Ascending aorta (tissue), 2 donors: ENCODE measurements around the gene HECTD1. TPM values are rescaled to one million over a fixed set of nuclear protein-coding genes. Genes with fewer than 3 reads are reported as not detected.
"Not testable (repeated sequence)": the region's sequence is repeated elsewhere in the genome, so short reads cannot be mapped to it uniquely, and the experiment has no call there.

Source experiments
- DNase-seq, 2 donors: peaks; one replicate each; pipeline ENCODE4 v3.0.0-alpha.2; 2019; ENCODE audit warnings: low spot score in 2 of 2
- H3K27ac ChIP-seq, 2 donors: fragments of 200-600 bp; sonication (generic); one replicate each; pipeline ENCODE4 v1.5.1; 2016 to 2017; ENCODE audit warnings: mild to moderate bottlenecking in 1 of 2
- H3K27me3 ChIP-seq: fragments of 200-600 bp; sonication (generic); one replicate; pipeline ENCODE4 v1.5.1; 2017
- H3K36me3 ChIP-seq, 2 donors: fragments of 200-600 bp; sonication (generic); one replicate each; pipeline ENCODE4 v1.5.1; 2016
- H3K4me1 ChIP-seq, 2 donors: fragments of 200-600 bp; sonication (generic); one replicate each; pipeline ENCODE4 v1.5.1; 2016 to 2017; ENCODE audit warnings: mild to moderate bottlenecking in 1 of 2
- H3K4me3 ChIP-seq, 2 donors: fragments of 200-600 bp; sonication (generic); one replicate each; pipeline ENCODE4 v1.5.1; 2016 to 2017; ENCODE audit warnings: mild to moderate bottlenecking in 1 of 2
- H3K9me3 ChIP-seq, 2 donors: fragments of 200-600 bp; sonication (generic); one replicate each; pipeline ENCODE4 v1.5.1; 2016
- intact Hi-C: fragments of 100-400 bp; cut with DNase I; formaldehyde crosslinking; loops from one replicate; pipeline ENCODE4 v1.15.1; 2023
- total RNA-seq: library from RNA; depleted of rRNA; stranded (reverse); fragments of >200 nt; gene quantifications from one replicate; pipeline ENCODE4 v1.1.0, GENCODE V29; 2016
- TF ChIP-seq, protein P1 (sequence below), 3 experiments: fragments of 200-600 bp in 2 of 3; fragments of 450-650 bp in 1 of 3; sonication (generic) in 2 of 3; IDR thresholded peaks; one replicate each; pipeline ENCODE4 v1.5.1; 2016 to 2019; ENCODE audit warnings: antibody characterized with exemption in 3 of 3, mild to moderate bottlenecking in 1 of 3, moderate library complexity in 1 of 3

HECTD1 gene
- total RNA-seq, 1 donor from 2014 or later = 63.6 TPM

DNA sequence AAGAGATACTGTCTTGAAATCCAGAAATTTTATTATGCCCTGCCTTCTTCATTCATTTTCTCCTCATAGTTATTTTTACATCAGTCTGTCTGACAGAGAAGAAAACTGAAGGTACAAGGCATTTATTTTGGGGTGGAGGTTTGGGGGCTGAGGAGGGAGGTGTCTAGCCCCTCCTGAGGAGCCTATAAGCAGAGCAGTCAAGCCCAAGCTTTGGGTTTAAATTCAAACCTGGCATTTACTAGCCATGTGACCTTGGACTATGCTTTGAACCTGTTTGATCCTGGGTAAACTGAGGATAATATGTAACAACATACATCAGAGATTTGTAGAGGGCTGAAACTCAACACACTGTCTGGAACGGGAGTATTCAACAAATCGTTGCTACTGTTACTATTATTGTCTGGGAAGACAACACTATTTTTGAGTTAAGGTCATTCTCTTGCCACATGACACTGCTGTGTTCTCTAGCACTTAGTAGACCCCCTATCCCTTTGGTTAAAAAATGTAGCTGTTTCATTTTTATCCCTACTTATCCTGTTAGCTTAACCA lies 115.4 kb downstream of the HECTD1 start:
- Histone ChIP-seq H3K4me1 (peaks cover 0 to 6% of the 10 kb centered on the region in 2 donors), H3K27me3 (no peaks in the 10 kb centered on the region), H3K4me3 (no peak overlapping the region), H3K36me3 (peaks cover 3% of the 10 kb centered on the region in 2 donors), H3K27ac (no peak overlapping the region), H3K9me3 (no peaks in the 10 kb centered on the region)
- TF ChIP-seq, protein P1, sequence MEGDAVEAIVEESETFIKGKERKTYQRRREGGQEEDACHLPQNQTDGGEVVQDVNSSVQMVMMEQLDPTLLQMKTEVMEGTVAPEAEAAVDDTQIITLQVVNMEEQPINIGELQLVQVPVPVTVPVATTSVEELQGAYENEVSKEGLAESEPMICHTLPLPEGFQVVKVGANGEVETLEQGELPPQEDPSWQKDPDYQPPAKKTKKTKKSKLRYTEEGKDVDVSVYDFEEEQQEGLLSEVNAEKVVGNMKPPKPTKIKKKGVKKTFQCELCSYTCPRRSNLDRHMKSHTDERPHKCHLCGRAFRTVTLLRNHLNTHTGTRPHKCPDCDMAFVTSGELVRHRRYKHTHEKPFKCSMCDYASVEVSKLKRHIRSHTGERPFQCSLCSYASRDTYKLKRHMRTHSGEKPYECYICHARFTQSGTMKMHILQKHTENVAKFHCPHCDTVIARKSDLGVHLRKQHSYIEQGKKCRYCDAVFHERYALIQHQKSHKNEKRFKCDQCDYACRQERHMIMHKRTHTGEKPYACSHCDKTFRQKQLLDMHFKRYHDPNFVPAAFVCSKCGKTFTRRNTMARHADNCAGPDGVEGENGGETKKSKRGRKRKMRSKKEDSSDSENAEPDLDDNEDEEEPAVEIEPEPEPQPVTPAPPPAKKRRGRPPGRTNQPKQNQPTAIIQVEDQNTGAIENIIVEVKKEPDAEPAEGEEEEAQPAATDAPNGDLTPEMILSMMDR (IDR thresholded peaks at IDR 0.05) = no peak
- DNase-seq = no peak
- intact Hi-C loops = no loop called here

DNA sequence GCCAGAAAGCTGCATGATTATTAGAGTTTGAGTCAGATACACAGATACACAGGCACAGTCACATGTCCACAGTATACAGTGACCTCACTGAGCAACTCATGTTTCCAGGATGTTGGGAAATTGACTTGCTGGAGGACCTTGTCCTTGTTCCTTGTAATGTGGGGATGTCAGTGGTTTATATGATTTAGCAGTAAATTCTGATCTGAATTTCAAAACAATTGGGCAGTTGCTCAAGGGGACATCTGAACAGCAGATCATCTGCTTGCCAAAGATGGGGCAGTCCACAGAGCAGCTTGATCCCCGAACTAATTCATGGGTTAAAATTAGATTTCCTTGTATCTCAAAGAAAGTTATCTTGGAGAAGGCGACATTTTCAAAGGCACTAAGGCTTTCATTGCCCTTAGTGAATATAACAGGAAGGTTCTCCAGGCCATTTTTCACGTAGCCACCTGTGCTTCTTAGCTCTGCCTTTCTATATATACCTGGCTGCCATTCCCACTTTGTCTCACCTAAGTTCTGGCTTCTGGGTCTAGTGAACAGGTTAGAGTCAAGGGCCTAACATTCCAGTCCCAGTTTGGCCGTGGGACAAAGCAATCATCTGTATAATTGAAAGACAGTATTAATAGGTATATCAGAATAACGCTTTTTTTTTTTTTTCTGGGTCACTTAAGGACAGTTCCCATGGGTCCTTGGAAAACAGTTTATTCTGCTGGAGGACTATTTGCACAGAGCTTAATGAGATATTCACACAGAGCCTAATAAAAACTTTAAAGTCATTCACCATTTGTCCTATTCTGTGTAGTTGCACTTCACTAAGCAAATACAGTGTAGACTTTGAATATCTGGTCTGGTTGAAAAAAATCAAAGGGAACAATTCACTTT lies 116.5 kb downstream of the HECTD1 start:
- Histone ChIP-seq H3K4me3 (no peak overlapping the region), H3K4me1 (peaks cover 0 to 6% of the 10 kb centered on the region in 2 donors), H3K27me3 (no peaks in the 10 kb centered on the region), H3K36me3 (no peaks in the 10 kb centered on the region), H3K9me3 (no peaks in the 10 kb centered on the region), H3K27ac (peak overlapping the region; percentile 74 to 78)
- intact Hi-C loops = no loop called here
- DNase-seq = peak; percentile 27 to 85
- TF ChIP-seq, protein P1 (IDR thresholded peaks at IDR 0.05) = no peak

DNA sequence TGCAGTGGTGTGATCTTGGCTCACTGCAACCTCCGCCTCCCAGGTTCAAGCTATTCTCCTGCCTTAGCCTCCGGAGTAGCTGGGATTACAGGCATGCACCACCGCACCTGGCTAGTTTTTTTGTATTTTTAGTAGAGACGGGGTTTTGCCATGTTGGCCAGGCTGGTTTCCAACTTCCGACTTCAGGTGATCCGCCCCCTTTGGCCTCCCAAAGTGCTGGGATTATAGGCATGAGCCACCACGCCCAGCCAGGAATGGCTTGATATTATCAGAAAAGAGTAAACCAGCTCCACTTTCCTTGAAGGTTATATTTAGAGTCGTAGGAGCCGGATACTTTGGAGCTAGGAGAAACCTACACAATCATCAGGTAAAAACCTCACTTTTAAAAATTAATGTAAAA lies 121.1 kb downstream of the HECTD1 start:
- H3K27ac ChIP-seq, H3K9me3 ChIP-seq, DNase-seq, H3K27me3 ChIP-seq, intact Hi-C loops, H3K4me3 ChIP-seq, H3K4me1 ChIP-seq: not testable (repeated sequence)
- H3K36me3 ChIP-seq = peaks cover 5 to 10% of the 10 kb centered on the region in 2 donors

DNA sequence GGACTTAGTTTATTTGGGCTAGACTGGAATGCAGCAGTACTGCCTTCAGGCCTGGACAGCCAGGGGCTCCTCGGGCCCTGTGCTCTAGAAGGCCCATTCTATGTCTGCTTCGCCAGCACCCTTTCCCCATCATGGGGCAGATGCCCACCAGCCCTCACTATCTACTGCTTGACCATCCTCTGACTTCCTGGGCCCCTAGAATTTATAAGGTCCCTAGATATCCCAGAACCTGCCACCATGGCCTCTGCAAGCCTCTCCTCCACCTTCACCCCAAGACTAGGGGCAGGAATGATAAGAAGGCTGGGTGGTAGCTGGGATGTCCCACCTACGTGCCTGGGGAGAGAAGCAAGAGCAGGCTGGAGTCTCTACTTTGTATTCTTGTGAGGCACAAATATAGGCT lies 122.6 kb downstream of the HECTD1 start:
- Histone ChIP-seq H3K27me3 (no peaks in the 10 kb centered on the region), H3K27ac (no peak overlapping the region), H3K4me1 (peaks cover 0 to under 1% of the 10 kb centered on the region in 2 donors), H3K9me3 (no peaks in the 10 kb centered on the region), H3K36me3 (peaks cover 10% of the 10 kb centered on the region in 2 donors), H3K4me3 (no peak overlapping the region)
- intact Hi-C loops = no loop called here
- DNase-seq = no peak
- TF ChIP-seq, protein P1 (IDR thresholded peaks at IDR 0.05) = no peak

DNA sequence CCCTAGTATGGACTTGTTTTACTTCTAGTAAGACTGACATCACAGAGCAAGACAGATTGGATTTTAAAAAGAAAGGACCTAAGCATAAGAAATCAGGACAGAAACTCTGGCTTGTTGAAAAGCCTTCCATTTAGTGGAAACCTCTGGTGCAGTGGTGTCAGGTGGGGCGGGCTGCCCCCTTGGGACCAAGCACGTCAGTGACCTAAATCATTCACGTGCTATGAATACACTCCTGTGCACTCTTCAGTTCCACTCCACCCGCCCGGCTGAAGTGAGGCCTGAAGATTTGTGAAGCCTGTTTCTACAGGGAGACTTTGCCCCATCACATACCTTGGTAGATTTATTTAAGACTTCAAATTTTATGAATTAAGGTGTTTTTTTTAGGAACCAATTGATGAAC lies 123.2 kb downstream of the HECTD1 start:
- no peak for DNase-seq
- intact Hi-C loops = no loop called here
- Histone ChIP-seq H3K4me1 (peaks cover 0 to 4% of the 10 kb centered on the region in 2 donors), H3K27me3 (no peaks in the 10 kb centered on the region), H3K36me3 (peaks cover 10% of the 10 kb centered on the region in 2 donors), H3K27ac (no peak overlapping the region), H3K4me3 (no peak overlapping the region), H3K9me3 (no peaks in the 10 kb centered on the region)
- TF ChIP-seq, protein P1 (IDR thresholded peaks at IDR 0.05) = no peak

DNA sequence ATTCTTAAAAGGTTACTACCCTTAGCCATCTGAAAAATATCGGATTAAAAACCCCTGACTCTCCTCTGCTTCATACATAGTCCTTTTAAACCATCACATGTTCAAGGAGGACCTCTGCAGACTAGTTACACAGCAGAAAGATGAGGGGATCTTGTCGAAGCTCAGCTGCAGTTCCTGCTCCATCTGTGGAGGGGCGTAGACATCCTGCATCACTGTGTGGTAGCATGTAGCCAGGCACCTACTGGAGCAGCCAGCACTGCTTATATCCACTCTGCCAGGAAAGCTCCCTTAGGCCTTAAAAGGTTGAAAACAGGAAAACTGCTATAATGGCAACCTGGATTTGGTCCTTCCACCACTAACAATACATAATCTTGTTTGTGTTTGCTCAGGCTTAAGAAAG lies 123.8 kb downstream of the HECTD1 start:
- TF ChIP-seq, protein P1 (IDR thresholded peaks at IDR 0.05) = no peak
- peaks cover 0 to 6% of the 10 kb centered on the region in 2 donors for H3K4me1 ChIP-seq
- H3K27ac ChIP-seq = no peak overlapping the region
- no peak for DNase-seq
- H3K4me3 ChIP-seq = no peak overlapping the region
- peaks cover 10% of the 10 kb centered on the region in 2 donors for H3K36me3 ChIP-seq
- no peaks in the 10 kb centered on the region for H3K27me3 ChIP-seq
- intact Hi-C loops = loop anchor here (2.0 kb wide), 1 partner anchor 59 kb away; the partner anchor contains the start of gene AP4S1
- no peaks in the 10 kb centered on the region for H3K9me3 ChIP-seq
